K562 (cell line): Measurements from ENCODE around the gene MGRN1. TPM values are rescaled to one million over a fixed set of nuclear protein-coding genes. Genes with fewer than 3 reads are reported as not detected.

ENCODE experiments used
- E2F8 ChIP-seq: fragments of 450-650 bp; IDR thresholded peaks from 2 replicates; pipeline ENCODE4 v1.7.1; 2018; ENCODE audit warnings: mild to moderate bottlenecking, low read depth; ENCODE audit not compliant: partially characterized antibody
- FOXJ2 ChIP-seq: fragments of 200-800 bp; sonication (Bioruptor generic); IDR thresholded peaks from 2 replicates; pipeline ENCODE4 v1.6.1; 2016; ENCODE audit warnings: missing genetic modification characterization, missing compliant biosample characterization
- NCOA4 ChIP-seq: fragments of 450-650 bp; IDR thresholded peaks from 2 replicates; pipeline ENCODE4 v1.6.1; 2018; ENCODE audit warnings: mild to moderate bottlenecking; ENCODE audit not compliant: partially characterized antibody
- SIRT6 ChIP-seq: IDR thresholded peaks from one replicate; pipeline ENCODE4 v1.6.1; 2012; ENCODE audit warnings: low read depth, mild to moderate bottlenecking, control low read depth, inconsistent platforms, low read length, moderate library complexity
- SPI1 ChIP-seq: IDR thresholded peaks from 2 replicates; pipeline ENCODE4 v1.6.1; 2011; ENCODE audit warnings: low read depth, low read length, control low read depth, borderline replicate concordance
- ZNF197 ChIP-seq: fragments of 200-800 bp; sonication (Bioruptor generic); IDR thresholded peaks from 2 replicates; pipeline ENCODE4 v1.6.1; 2016; ENCODE audit warnings: low read depth, missing genetic modification characterization, missing compliant biosample characterization
- ZNF436 ChIP-seq: fragments of 250-450, 450-650 bp; sonication (Bioruptor Pico); formaldehyde crosslinking; IDR thresholded peaks from 2 replicates; pipeline ENCODE4 v1.7.0; 2020; ENCODE audit warnings: mild to moderate bottlenecking
- ZNF518B ChIP-seq: fragments of 250-450 bp; sonication (Bioruptor Pico); IDR thresholded peaks from 2 replicates; pipeline ENCODE4 v1.5.0; 2021; ENCODE audit warnings: mild to moderate bottlenecking, moderate library complexity
- polyA plus RNA-seq, 8 experiments: library from polyadenylated mRNA; depleted of rRNA in 4 of 8; stranded (reverse) in 5 of 8; unstranded in 3 of 8; fragments of >200 nt; fragmentation: Nextera tagmentation in 2 of 8; fragmentation: Illumina TruSeq in 1 of 8; extraction: Ambion mirVana in 2 of 8; extraction: Trizol in 1 of 8; gene quantifications; 2 replicates each; pipeline versions ENCODE4 v1.2.1 to v1.2.3, GENCODE V29; 2011 to 2014; ENCODE audit warnings: inconsistent platforms in 1 of 8, missing spikeins in 1 of 8
- total RNA-seq, 7 experiments: library from RNA; depleted of rRNA in 6 of 7; stranded (reverse); fragments of >200 nt in 6 of 7; fragmentation: Illumina TruSeq in 2 of 7; extraction: Trizol in 2 of 7; gene quantifications; 2 replicates each; pipeline versions ENCODE4 v1.2.1 to v1.2.3, GENCODE V29; 2011 to 2021; ENCODE audit warnings: low replicate concordance in 1 of 7
- TF ChIP-seq, protein P1 (sequence below): IDR thresholded peaks from 2 replicates; pipeline ENCODE4 v1.6.1; 2014; ENCODE audit warnings: antibody characterized with exemption

The MGRN1 gene
- total and polyA plus RNA-seq, 9 of the 15 experiments (the other 6 are each of a cell fraction or from before 2014, with no cell fraction given), result 0.15 to 37.9 (median 6.0) TPM

- TF ChIP-seq ZNF518B (CRISPR knock-in tag) (no peak), NCOA4 (no peak), E2F8 (no peak), FOXJ2 (tag) (no peak), ZNF197 (CRISPR knock-in tag) (no peak), SPI1 (no peak), ZNF436 (CRISPR knock-in tag) (no peak), SIRT6 (no peak)
- TF ChIP-seq, protein P1, sequence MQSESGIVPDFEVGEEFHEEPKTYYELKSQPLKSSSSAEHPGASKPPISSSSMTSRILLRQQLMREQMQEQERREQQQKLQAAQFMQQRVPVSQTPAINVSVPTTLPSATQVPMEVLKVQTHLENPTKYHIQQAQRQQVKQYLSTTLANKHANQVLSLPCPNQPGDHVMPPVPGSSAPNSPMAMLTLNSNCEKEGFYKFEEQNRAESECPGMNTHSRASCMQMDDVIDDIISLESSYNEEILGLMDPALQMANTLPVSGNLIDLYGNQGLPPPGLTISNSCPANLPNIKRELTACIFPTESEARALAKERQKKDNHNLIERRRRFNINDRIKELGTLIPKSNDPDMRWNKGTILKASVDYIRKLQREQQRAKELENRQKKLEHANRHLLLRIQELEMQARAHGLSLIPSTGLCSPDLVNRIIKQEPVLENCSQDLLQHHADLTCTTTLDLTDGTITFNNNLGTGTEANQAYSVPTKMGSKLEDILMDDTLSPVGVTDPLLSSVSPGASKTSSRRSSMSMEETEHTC, result no peak
These were observed 367 bp downstream of the MGRN1 start (continued) for GRCh38 chr16:4624827-4625559.
